ENCODE data around the gene VPS13D. TPM values are rescaled to one million over a fixed set of nuclear protein-coding genes. Genes with fewer than 3 reads are reported as not detected.

The VPS13D gene
- total and polyA plus RNA-seq, 2 donors (not counting 3 experiments of a cell fraction or from before 2014, with no cell fraction given) = 13.6 to 48.5 TPM

DNA sequence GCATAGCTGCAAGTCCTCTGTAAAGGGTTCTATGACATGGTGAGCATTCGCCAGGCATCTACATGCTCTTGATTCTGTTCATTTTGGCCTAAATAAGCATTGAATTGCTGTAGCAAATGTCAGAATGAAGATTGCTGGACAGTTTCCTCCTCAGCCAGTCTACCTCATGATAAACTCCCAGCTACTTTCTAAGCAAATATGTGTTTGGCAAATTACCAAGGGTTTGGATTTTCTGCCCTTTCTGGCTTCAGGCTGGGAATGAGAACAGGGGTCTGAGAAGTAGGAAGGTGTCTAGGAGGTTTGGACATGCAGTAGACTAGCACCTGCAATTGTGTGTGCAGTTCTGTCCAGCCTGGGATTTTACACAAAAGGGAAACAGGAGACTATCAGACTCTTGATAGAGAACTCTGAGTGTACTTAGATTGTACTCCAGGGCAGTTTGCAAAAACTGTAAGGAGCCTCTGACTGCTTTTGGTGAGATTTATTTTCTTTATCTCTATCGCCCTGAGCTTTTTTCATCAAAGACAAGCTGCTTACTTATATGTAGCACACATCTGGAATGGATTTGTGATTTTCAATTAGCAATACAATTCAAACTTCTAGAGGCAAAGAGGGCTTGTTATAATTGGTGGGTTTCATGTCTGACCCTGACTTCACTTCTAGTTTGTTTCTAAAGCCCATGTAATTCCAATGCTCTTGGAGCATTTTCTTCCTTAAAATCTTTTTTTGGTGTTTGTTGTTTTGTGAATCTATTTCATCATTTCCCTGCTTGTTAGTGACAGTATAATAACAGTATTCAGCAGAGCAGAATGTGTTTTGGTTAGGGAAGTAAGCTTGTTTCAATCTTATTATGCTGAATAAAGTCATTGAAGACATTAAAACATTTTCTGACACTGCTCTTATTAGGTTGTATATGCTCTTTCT, 150.8 kb downstream of the VPS13D start:
- Histone ChIP-seq H3K4me2 (ENCODE audit: insufficient read depth, low read length) (no peak overlapping the region), H3K27me3 (ENCODE audit: control insufficient read depth in 2 of 2, insufficient read depth in 2 of 2, low read length in 2 of 2) (no peaks in the 10 kb centered on the region), H4K20me1 (replicated peaks; ENCODE audit: control insufficient read depth, extremely low read depth, insufficient read depth, low read length) (no peaks in the 10 kb centered on the region), H3K4me1 (ENCODE audit: control insufficient read depth, extremely low read depth, insufficient read depth, low read length) (peaks cover 9% of the 10 kb centered on the region), H2AFZ (ENCODE audit: low read depth, low read length) (no peak overlapping the region), H3K9me1 (replicated peaks; ENCODE audit: control insufficient read depth, extremely low read depth, insufficient read depth, low read length) (no peaks in the 10 kb centered on the region), H3K4me3 (replicated peaks in 1 of 3; ENCODE audit: insufficient read depth in 1 of 3, low read depth in 1 of 3, low read length in 3 of 3) (no peak overlapping the region), H3K27ac (ENCODE audit: insufficient read depth, low read depth, low read length) (no peak overlapping the region), H3K9ac (replicated peaks; ENCODE audit: extremely low read depth, insufficient read depth, low read length) (no peak overlapping the region), H3K36me3 (ENCODE audit: control insufficient read depth in 2 of 2, extremely low read depth in 1 of 2, insufficient read depth in 2 of 2, low read length in 2 of 2) (peaks cover 3 to 5% of the 10 kb centered on the region in 2 experiments), H3K79me2 (ENCODE audit: control insufficient read depth, insufficient read depth, low read length) (no peaks in the 10 kb centered on the region), H3K9me3 (replicated peaks; ENCODE audit: control insufficient read depth, insufficient read depth, low read length) (no peaks in the 10 kb centered on the region)
- intact Hi-C loops (cut with micrococcal nuclease) (no loop called here), dilution Hi-C loops (cut with MboI; ENCODE audit: extremely low pct_ligation_motif_present, low sequenced_read_pairs) (no loop called here)
- BruUV-seq (replicated peaks) = no TSS peak
- ChIA-PET POLR2A (no interaction called here), CTCF (interaction anchor here (1.0 to 3.1 kb wide), 3 partner anchors 10 to 240 kb away, joined by 3 to 8 read pairs (median 3); no protein-coding TSS in a partner anchor)
- DNase-seq (ENCODE audit: low read depth, low spot score) (no peak), FAIRE-seq (no peak)
- TF ChIP-seq, protein P1, sequence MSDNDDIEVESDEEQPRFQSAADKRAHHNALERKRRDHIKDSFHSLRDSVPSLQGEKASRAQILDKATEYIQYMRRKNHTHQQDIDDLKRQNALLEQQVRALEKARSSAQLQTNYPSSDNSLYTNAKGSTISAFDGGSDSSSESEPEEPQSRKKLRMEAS (IDR thresholded peaks at IDR 0.05; ENCODE audit: insufficient read depth, insufficient read length) = no peak
- no peak for TF ChIP-seq MYC (IDR thresholded peaks at IDR 0.05; ENCODE audit: low read depth, low read length)
- no peak for TF ChIP-seq FOS (IDR thresholded peaks at IDR 0.05; ENCODE audit: borderline replicate concordance, insufficient read depth, low read length)
- no peak for TF ChIP-seq POLR2AphosphoS5 (IDR thresholded peaks at IDR 0.05; ENCODE audit: insufficient read depth, low read depth, low read length)
- TF ChIP-seq, protein P2, sequence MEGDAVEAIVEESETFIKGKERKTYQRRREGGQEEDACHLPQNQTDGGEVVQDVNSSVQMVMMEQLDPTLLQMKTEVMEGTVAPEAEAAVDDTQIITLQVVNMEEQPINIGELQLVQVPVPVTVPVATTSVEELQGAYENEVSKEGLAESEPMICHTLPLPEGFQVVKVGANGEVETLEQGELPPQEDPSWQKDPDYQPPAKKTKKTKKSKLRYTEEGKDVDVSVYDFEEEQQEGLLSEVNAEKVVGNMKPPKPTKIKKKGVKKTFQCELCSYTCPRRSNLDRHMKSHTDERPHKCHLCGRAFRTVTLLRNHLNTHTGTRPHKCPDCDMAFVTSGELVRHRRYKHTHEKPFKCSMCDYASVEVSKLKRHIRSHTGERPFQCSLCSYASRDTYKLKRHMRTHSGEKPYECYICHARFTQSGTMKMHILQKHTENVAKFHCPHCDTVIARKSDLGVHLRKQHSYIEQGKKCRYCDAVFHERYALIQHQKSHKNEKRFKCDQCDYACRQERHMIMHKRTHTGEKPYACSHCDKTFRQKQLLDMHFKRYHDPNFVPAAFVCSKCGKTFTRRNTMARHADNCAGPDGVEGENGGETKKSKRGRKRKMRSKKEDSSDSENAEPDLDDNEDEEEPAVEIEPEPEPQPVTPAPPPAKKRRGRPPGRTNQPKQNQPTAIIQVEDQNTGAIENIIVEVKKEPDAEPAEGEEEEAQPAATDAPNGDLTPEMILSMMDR (IDR thresholded peaks at IDR 0.05; ENCODE audit: extremely low read depth in 1 of 2, insufficient read depth in 1 of 2, low read depth in 1 of 2, low read length in 2 of 2) = no peak
- no peak for TF ChIP-seq POLR2A (IDR thresholded peaks at IDR 0.05; ENCODE audit: low read depth, low read length)
- no peak for TF ChIP-seq GATA2 (IDR thresholded peaks at IDR 0.05; ENCODE audit: insufficient read depth, insufficient read length, low read depth, low read length)

Measured in endothelial cell of umbilical vein (primary cell).